Tibial artery (tissue), 4 donors: ENCODE results near the gene IL1F10.

Experiments used
- DNase-seq, 2 donors: peaks; one replicate each; pipeline ENCODE4 v3.0.0-alpha.2; 2019
- H3K27ac ChIP-seq, 2 donors: fragments of 200-600 bp; sonication (generic) in 1 of 2; 1 replicate in 1 of 2; 2 replicates in 1 of 2; pipeline ENCODE4 v1.5.1; 2018 to 2019; ENCODE audit warnings: mild to moderate bottlenecking in 1 of 2
- H3K27me3 ChIP-seq, 2 donors: fragments of 200-600 bp; sonication (generic) in 1 of 2; one replicate each; pipeline versions ENCODE4 v1.5.1 to v1.6.0; 2016 to 2019
- H3K36me3 ChIP-seq, 3 donors: fragments of 200-600 bp; sonication (generic) in 2 of 3; one replicate each; pipeline ENCODE4 v1.5.1; 2016 to 2019; ENCODE audit warnings: mild to moderate bottlenecking in 2 of 3
- H3K4me1 ChIP-seq, 4 donors: fragments of 200-600 bp; sonication (generic) in 2 of 4; 1 replicate in 3 of 4; 2 replicates in 1 of 4; pipeline ENCODE4 v1.5.1; 2016 to 2019
- H3K4me3 ChIP-seq, 2 donors: fragments of 200-600 bp; sonication (generic) in 1 of 2; 1 replicate in 1 of 2; 2 replicates in 1 of 2; pipeline ENCODE4 v1.5.1; 2018 to 2019; ENCODE audit warnings: mild to moderate bottlenecking in 2 of 2
- H3K9me3 ChIP-seq, 3 donors: fragments of 200-600 bp; sonication (generic) in 1 of 3; one replicate each; pipeline ENCODE4 v1.5.1; 2016 to 2019
- intact Hi-C: fragments of 100-400 bp; cut with DNase I; formaldehyde crosslinking; loops from one replicate; pipeline ENCODE4 v1.15.0; 2023; ENCODE audit warnings: low total_unique reads
- TF ChIP-seq, protein P1 (sequence below), 2 experiments: fragments of 200-600 bp in 1 of 2; fragments of 450-650 bp in 1 of 2; IDR thresholded peaks; one replicate each; pipeline ENCODE4 v1.5.1; 2017 to 2019; ENCODE audit warnings: antibody characterized with exemption in 2 of 2, mild to moderate bottlenecking in 1 of 2, moderate library complexity in 1 of 2

Gene IL1F10

DNA sequence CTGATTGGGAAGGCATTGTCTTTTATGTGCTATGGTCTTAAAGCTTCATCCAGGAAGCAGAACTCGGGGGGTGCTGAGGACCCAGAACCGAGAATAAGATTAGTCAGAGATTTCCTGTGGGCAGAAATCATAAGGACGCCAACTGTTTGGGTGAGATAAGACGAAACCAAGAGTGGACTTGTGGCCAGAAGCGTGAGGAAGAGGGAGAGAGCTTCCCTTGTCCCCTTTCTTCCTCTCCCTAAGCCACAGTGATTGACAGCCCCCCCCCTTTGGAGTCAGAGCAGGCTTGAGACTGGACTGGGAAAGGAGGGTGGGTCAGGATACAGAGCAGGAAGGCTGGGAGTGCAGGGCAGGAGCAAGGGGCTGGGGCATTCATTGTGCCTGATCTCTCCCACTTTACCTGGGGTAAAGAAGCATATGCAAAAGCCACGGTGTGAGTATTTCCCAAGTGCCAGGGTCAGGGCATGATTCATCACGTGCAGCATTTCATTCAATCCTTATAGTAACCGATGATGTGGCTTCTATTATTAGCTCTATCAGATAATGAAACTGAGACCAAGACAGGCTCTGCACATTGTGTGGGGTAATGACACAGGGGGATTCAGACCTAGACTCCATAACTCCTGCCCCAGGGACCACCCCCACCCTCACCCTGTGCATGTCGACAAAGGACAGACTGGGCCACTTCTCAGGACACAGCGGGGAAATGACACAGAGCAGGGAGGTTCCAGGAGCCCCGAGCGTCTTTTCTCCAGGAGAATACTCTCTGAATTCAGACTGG is 56.6 kb downstream of the IL1F10 start:
- no peak for DNase-seq
- TF ChIP-seq, protein P1, sequence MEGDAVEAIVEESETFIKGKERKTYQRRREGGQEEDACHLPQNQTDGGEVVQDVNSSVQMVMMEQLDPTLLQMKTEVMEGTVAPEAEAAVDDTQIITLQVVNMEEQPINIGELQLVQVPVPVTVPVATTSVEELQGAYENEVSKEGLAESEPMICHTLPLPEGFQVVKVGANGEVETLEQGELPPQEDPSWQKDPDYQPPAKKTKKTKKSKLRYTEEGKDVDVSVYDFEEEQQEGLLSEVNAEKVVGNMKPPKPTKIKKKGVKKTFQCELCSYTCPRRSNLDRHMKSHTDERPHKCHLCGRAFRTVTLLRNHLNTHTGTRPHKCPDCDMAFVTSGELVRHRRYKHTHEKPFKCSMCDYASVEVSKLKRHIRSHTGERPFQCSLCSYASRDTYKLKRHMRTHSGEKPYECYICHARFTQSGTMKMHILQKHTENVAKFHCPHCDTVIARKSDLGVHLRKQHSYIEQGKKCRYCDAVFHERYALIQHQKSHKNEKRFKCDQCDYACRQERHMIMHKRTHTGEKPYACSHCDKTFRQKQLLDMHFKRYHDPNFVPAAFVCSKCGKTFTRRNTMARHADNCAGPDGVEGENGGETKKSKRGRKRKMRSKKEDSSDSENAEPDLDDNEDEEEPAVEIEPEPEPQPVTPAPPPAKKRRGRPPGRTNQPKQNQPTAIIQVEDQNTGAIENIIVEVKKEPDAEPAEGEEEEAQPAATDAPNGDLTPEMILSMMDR (IDR thresholded peaks at IDR 0.05): no peak

More for the DNA sequence above, 56.6 kb downstream of the IL1F10 start:
- Histone ChIP-seq H3K36me3 (no peaks in the 10 kb centered on the region), H3K4me1 (no peaks in the 10 kb centered on the region), H3K9me3 (no peaks in the 10 kb centered on the region), H3K4me3 (no peak overlapping the region), H3K27me3 (no peaks in the 10 kb centered on the region), H3K27ac (no peak overlapping the region)
- intact Hi-C loops: no loop called here
